ENCODE measurements around the gene CTXN2. TPM values are rescaled to one million over a fixed set of nuclear protein-coding genes. Genes with fewer than 3 reads are reported as not detected.

Gene CTXN2
- total and polyA plus RNA-seq, 10 of the 15 experiments (the other 5 are each of a cell fraction or from before 2014, with no cell fraction given) = 0.01 to 0.09 TPM; not detected in 8

GRCh38 chr15:48144889-48145288, 46.6 kb upstream of the CTXN2 start:
- ChIA-PET SMC1A (ENCODE audit: uncharacterized antibody, unreplicated experiment) (interaction anchor here (0.7 to 1.2 kb wide), 3 partner anchors 15 to 173 kb away, joined by 3 to 4 read pairs (median 4); no protein-coding TSS in a partner anchor), CTCF (no interaction called here), POLR2A (no interaction called here), RAD21 (ENCODE audit: unreplicated experiment) (interaction anchor here (1.2 to 1.5 kb wide), 2 partner anchors 12 to 33 kb away, joined by 3 to 4 read pairs; partner anchors contain the start of gene MYEF2)
- 0% methylated on average over 1 of the region's 1 CpG for WGBS (ENCODE audit: insufficient coverage, insufficient replicate concordance, low lambda C conversion rate, missing lambda C conversion rate)
- peak; percentile 16 for DNase-seq (ENCODE audit: low read depth, low spot score)
- H3K4me2 ChIP-seq (ENCODE audit: control insufficient read depth, insufficient read depth) = no peak overlapping the region; the same call in 1 of the 2 replicates
- no peaks in the 10 kb centered on the region for H3K9me3 ChIP-seq (replicated peaks; ENCODE audit: control insufficient read depth, insufficient read depth, low read length)
- H3K79me2 ChIP-seq (ENCODE audit: control insufficient read depth, insufficient read depth, low read length) = no peaks in the 10 kb centered on the region
- H3K27me3 ChIP-seq (replicated peaks in 1 of 2; ENCODE audit: control insufficient read depth in 2 of 2, insufficient read depth in 2 of 2, low read length in 1 of 2) = no peaks in the 10 kb centered on the region
- in situ Hi-C loops (cut with MboI) (no loop called here), intact Hi-C loops (cut with micrococcal nuclease; ENCODE audit: unreplicated experiment) (no loop called here)
- no peak overlapping the region for H2AFZ ChIP-seq (ENCODE audit: control insufficient read depth, low read depth, low read length)
- H3K4me1 ChIP-seq (ENCODE audit: control insufficient read depth, insufficient read depth, low read length) = peaks cover 4% of the 10 kb centered on the region; the same call in 1 of the 2 replicates
- no peak overlapping the region for H3K9ac ChIP-seq (ENCODE audit: control insufficient read depth, insufficient read depth, low read length)
- peak; percentile 72 for ATAC-seq
- H3K4me3 ChIP-seq = no peak overlapping the region
- H4K20me1 ChIP-seq (ENCODE audit: control insufficient read depth, insufficient read depth) = no peaks in the 10 kb centered on the region
- peak; percentile 81 for FAIRE-seq
- no peaks in the 10 kb centered on the region for H3K36me3 ChIP-seq (ENCODE audit: control insufficient read depth in 2 of 2, insufficient read depth in 2 of 2, low read length in 1 of 2)
- BruUV-seq (replicated peaks) = no TSS peak
- 0 out of 2 replicates have a peak overlapping the region, but pooled peaks have one; percentile 22 for H3K27ac ChIP-seq (ENCODE audit: control insufficient read depth, insufficient read depth)
- TF ChIP-seq ZNF24 (IDR thresholded peaks at IDR 0.05) = no peak
- TF ChIP-seq ZBTB33 (IDR thresholded peaks at IDR 0.05) = no peak
- no peak for TF ChIP-seq E4F1 (IDR thresholded peaks at IDR 0.05; ENCODE audit: borderline replicate concordance, partially characterized antibody)
- TF ChIP-seq E2F4 (IDR thresholded peaks at IDR 0.05; ENCODE audit: low read depth, low read length) = no peak
- TF ChIP-seq MTA3 (IDR thresholded peaks at IDR 0.05; ENCODE audit: borderline replicate concordance, low read length) = no peak
- TF ChIP-seq RUNX3 (IDR thresholded peaks at IDR 0.05; ENCODE audit: low read length) = 0 out of 2 replicates have a peak, but pooled peaks have one; percentile 23
- TF ChIP-seq IKZF2 (IDR thresholded peaks at IDR 0.05) = no peak
- no peak for TF ChIP-seq MEF2A (IDR thresholded peaks at IDR 0.05; ENCODE audit: insufficient read depth, low read depth, low read length)
- TF ChIP-seq HSF1 (IDR thresholded peaks at IDR 0.05; ENCODE audit: low read depth, low read length) = no peak
- TF ChIP-seq USF2 (IDR thresholded peaks at IDR 0.05; ENCODE audit: borderline replicate concordance, low read depth, low read length) = no peak
- no peak for TF ChIP-seq NR2F1 (conservative IDR thresholded peaks at IDR 0.05)
- no peak for TF ChIP-seq CHD4 (IDR thresholded peaks at IDR 0.05)
- TF ChIP-seq BHLHE40 (IDR thresholded peaks at IDR 0.05; ENCODE audit: borderline replicate concordance in 1 of 2, low read depth in 2 of 2, low read length in 1 of 2) = no peak
- TF ChIP-seq MTA2 (IDR thresholded peaks at IDR 0.05; ENCODE audit: low read depth) = 0 out of 2 replicates have a peak, but pooled peaks have one; percentile 25
- no peak for TF ChIP-seq YBX1 (IDR thresholded peaks at IDR 0.05)
- no peak for TF ChIP-seq WRNIP1 (IDR thresholded peaks at IDR 0.05; ENCODE audit: borderline replicate concordance, low read depth, low read length)
- no peak for TF ChIP-seq YY1 (IDR thresholded peaks at IDR 0.05; ENCODE audit: low read depth, low read length)
